EL (cell line): ENCODE measurements around the gene POU5F2.

Source experiments
- DNase-seq: peaks from one replicate; pipeline ENCODE4 v3.0.0-alpha.2; 2016

POU5F2 gene, protein sequence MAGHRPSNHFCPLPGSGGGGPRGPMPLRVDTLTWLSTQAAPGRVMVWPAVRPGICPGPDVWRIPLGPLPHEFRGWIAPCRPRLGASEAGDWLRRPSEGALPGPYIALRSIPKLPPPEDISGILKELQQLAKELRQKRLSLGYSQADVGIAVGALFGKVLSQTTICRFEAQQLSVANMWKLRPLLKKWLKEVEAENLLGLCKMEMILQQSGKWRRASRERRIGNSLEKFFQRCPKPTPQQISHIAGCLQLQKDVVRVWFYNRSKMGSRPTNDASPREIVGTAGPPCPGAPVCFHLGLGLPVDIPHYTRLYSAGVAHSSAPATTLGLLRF

DNA sequence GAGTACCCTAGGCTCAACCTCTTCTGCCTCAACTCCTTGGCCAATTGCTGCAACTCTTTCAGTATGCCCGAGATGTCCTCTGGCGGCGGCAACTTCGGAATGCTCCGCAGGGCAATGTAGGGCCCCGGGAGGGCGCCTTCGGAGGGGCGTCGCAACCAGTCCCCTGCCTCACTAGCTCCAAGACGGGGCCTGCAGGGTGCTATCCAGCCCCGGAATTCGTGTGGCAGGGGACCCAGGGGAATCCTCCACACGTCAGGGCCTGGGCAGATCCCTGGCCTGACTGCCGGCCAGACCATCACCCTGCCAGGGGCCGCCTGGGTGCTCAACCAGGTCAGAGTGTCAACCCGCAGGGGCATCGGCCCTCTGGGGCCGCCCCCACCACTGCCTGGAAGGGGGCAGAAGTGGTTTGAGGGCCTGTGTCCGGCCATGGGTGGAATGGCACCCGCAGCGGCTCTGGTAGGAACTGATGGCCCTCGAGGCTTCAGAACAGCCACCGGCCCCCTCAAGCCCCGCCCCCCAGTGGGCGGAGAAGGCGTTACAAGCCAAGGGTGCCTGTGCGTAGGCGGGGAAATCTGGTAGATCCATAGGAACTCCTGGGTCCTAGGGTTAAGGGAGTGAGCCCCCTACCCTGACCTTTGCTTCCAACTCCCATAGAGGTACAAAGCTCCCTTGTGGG, at the start of gene POU5F2:
Gene POU5F2 (minus strand): TSS at position 465 of the 676 bp plus-strand sequence. CDS start 37 bp downstream, at position 428.
- no peak for DNase-seq

DNA sequence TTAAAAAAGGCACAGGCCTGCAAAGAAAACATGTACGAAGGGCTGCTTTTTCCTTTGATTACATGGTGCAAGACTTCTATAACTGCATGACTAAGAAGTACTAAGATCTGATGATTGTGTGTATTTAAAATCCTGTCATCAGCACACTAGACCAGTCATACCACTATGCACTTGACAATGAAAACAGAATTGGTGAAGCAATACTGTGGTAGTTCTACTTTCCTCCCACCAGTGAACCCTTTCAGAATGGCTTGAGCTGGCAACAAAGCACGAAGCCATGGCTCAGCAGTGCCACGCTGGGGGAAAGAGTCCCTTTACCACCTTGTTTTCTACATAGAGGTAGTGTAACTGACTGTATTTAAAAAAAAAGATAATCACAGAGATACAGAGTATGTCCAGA, 49.0 kb upstream of the POU5F2 start:
- no peak for DNase-seq

DNA sequence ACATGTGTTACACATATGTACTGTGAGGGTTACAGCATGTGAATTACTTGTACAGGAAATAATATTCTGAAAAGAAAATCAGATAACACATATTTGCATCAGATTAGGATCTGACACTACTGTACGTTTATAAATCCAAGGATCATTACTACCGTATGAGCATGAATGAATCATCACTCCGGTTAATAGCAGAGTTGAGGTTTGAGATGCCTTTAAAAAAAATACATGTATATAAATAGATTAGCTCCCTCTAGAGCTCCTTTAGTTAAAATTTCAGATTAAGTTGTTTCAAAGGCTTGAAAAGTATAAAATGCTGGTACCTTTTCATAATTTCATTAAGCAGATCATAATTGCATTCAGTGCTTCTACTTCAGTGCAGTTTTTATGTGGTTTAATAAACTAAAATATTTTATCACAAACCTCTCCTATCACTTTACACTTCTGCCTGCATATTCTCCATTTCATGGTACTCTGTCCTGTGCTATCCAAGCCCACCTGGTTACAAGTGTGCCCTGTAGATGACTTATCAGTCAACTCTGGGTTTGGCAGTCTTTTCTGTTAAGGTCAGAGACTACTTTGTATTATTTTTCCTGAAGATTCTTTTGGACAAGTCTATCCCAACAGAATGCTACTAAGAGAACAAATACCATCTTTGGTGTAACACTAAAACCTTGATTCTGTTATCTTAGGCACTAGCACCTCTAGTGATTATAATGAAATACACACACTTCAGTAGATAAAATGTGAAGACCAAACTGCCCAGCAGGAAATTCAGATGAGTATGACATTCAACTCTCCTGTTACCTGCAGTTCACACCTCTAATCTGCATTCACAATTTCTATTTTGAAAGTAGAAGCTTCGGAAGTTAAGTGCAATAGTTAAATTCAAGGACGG, 48.0 kb upstream of the POU5F2 start:
- peak; percentile 76 for DNase-seq

DNA sequence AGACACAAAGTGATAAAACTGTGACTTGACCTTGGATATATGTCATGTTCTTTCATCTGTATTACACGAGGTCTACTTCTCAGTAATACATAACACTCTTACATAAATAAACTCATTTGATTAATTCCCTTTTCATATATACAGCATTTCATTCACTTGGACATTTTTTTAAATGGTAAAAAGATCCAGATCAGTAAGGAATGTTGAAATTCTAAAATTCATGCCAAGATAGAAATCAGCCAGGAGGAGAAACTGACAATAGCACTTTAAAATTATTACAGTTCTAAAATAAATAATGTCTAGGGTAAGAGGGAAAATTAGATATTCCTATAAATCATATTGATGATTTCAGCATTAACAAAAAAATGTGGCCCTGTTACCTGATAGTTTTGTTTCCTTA, 46.2 kb upstream of the POU5F2 start:
- no peak for DNase-seq

DNA sequence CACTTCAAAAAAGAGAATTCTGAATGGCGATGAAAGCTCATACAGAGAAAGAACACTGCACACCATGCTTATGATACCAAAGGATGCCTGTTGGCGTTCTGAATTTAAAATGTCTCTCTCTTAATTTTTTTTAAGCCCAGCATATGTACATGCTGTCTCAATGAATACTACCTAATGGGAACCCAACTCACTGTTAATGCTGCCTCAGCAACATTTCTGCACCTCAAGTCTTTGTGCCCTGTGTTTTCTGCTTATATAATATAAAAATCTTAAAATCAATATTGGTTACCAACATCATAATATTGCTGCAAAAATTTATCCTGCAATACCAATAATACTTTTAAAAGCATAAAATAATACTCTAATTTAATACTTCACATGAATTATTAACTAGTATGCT, 44.1 kb upstream of the POU5F2 start:
- DNase-seq: no peak

DNA sequence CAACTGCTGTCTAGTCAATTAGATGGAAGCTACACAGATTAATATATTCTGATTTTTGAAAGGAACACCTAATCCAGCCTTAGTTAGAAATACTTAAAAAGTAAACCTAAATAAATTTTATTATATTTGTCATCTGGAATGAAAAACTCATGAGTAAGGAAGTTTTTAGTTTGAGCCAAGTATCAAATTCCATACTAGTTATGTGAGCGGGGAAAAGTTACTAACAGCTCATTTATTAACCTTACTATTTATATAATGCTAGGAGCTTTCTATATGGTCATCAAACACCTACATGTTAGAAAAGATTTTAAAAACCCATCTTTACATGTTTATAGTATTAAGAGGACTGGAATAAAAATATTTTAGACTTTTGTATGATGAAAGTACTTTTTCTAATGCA, 41.6 kb upstream of the POU5F2 start:
- peak; percentile 7 for DNase-seq

DNA sequence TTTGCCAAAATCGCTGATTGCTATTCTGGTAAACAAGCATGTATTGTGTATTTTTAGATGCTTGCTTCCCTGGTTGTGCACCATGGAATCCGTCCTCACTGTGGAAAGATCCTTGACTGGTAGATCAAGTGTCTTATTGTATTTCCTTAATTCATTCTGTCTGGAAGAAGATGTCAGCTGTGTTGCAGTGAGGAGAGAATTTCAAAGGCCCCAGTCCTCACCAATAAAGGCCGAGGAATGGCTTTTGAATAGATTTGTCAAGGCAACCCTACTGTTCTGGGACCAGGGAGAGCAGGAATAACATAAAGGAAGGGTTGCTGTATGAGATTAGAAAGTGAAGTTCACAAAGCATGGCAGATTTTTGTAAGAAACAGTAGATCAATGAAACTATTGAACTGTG, 36.2 kb upstream of the POU5F2 start:
- no peak for DNase-seq

DNA sequence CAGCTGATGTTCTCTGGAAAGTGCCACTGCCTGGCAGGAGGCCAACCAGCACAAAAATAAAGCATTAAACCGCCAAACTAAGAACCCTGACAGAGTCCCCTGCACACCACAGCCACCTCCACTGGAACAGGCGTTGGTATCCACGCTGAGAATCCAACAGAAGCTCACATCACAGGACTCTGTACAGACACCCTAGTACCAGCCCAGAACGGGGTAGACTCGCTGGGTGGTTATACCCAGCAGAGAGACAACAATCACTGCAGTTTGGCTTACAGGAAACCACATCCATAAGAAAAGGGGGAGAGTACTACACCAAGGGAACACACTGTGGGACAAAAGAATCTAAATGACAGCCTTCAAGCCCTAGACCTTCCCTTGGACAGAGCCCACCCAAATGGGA, 15.0 kb upstream of the POU5F2 start:
- DNase-seq: no peak

DNA sequence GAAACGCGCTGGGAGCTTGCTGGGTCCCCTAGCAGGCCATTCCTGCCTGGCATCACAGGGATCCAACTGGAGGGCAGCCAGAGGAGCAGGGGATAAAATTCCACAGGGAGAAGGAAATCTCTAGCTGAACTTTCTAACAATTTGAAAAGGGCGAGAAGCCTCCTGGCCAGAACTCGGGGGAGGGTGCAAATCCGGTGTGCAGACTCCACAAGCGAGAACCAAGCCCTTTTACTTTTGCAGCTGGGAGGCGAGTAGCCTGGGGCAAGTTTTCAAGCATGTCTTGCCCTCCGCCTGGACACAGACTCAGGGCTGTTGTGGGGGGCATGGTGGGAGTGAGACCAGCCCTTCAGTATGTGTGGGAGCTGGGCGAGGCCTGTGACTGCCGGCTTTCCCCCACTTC, 14.3 kb upstream of the POU5F2 start:
- no peak for DNase-seq

DNA sequence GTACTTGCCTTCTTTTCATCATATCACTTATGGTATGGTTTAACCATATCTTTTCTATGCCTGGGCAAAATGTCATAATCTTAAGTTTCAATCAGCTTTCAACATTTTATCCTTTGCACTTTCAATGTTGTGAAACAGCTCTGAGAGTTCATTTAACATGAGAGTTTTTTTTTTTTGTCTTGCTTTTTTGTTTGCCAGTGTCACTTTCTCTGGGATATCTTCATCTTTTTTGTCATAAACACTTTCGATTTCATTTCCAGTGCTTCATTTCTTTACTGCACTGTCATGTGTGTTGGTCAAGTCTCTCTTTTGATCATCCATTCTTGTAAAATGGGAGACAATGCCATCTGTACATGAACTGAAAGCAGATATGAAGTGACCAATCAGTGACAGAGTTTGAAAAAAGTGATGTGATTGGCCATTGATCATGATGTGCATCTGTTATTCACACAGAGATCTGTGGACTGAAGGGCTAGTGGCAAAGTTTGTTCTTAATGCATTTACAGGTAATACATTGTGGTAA, 7.5 kb upstream of the POU5F2 start:
- DNase-seq: no peak

DNA sequence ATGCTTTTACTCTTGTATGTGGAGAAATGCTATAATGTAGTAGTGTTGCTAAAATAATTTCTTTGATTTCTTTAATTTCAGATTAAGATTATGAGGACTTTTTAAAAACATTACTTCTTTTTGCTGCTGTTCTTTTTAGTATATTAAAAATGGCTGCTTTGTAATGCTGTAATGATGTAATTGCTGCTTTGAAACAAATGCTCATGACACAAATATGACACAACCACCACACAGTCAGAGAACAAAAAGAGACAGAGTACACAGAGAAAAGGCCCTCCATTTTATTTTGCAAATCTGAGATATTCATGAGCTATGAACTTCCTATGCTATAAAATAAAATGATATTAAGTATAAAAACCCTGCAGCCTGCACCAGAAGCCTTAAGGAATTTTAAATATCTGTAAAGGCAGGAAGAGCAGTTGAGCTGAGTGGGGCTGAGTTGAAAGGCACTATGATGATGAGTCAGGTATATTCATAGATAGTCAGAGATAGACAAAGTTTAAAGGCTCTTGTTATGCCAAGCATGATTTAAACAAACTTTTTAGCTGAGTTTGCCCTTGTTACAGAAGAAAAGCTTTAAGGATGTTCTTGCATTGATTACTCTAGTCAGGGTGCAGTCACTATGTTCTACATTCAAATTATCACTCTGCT, 5.1 kb upstream of the POU5F2 start:
- DNase-seq: peak; percentile 56

DNA sequence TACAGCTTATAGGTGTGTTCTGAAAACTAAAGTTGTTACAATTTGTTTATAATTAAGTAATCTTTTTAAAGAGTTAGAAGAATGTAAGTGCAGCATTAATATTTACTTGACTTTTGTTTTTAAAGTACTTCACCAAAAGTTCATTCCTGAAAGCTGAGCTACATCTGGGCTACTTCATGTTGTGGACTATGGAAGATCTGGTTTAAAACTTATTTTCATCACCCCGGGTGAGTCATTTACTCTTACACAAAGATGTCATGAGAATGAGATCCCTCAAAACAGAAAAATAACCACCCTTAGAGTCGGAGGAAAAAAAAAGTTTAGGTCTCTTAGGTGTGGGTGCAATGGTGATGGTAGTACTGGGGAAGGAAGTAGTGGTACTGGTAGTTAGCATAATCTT, 5.1 kb downstream of the POU5F2 start:
- no peak for DNase-seq

DNA sequence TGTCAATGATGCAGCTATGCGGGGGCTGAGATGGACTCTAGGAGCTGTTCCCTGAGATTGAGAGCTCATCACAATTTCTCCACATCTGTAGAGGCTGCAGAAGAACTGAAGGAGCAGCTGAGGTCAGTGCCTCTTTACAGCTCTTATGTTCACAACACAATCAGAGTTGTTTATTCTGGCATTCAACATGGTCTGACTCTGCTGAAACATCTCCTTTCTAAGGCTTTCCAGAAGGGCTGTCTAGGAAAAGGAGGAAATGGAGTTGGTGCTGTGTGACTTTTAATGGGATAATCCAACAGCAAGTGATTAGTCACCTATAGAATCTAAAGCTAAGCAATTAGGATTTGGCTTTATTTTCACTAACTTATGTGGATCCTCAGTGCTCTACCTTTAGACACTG, 6.0 kb downstream of the POU5F2 start:
- DNase-seq: no peak

DNA sequence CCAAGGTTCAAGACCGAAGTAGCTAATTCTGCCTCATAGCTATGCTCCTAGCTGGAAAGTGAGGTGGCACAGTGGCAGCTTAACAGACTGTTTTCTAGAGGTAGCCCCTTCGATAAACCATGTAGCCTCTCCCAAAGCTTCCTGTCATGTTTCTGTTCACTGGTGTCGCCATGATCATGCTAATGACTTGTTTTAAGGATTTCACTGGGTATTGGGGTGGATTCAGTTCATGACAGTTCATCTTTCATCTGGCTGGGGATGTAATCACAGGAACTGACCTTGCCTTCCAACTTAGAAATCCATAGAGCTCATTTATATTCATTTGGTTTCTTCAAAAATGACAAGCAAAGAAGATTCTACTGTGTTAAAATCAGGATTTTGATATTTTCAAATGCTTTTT, 9.4 kb downstream of the POU5F2 start:
- no peak for DNase-seq

DNA sequence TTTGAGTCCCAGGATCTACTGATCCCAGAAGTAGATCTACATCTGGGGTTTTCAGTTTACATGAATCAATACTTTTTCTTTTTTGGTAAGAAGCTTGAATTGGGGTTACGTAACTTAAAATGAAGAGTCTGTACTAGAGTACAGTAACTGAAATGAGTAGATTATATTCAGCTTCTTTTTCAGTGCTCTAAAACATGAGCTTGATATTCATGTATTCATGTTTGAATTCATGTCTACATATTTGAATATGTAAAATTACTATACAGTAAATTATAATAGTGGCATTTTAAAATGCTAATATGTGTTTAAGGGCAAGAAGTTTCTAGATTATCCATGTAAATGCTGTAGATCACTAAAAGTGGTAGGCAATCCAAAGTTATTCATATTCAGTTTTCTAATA, 14.8 kb downstream of the POU5F2 start:
- no peak for DNase-seq

DNA sequence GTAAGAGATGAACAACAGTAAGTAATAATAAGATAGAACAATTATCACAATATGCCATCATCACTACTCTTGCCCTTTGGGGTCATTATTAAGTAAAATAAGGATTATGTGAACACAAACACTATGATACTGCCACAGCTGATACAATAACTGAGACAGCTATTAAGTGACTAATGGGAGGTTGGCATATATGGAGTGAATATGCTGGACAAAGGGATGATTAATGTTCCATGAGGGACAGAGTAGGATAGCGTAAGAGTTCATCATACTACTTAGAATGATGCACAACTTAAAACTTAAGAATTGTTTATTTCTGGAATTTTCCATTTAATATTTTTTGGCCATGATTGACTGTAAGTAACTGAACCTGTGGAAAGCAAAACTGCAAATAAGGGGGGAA, 16.6 kb downstream of the POU5F2 start:
- no peak for DNase-seq

DNA sequence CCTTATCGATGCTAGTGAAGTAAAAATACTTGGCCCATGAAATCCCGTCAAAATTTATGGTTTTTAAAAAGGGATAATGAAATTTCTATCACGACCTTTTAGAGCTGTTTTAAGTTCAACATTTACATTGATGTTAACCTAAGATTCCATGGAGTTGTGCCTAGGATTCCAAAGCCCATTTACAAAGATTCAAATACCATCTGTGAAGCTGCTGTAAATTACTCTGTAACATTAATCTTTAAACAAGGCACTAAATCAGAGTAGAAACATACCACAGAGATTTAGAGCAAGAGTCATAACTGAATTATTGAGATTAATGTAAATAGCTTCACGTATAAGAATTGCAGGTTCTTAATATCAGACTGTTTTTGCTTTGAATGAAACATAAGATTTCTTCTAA, 17.7 kb downstream of the POU5F2 start:
- DNase-seq: no peak

DNA sequence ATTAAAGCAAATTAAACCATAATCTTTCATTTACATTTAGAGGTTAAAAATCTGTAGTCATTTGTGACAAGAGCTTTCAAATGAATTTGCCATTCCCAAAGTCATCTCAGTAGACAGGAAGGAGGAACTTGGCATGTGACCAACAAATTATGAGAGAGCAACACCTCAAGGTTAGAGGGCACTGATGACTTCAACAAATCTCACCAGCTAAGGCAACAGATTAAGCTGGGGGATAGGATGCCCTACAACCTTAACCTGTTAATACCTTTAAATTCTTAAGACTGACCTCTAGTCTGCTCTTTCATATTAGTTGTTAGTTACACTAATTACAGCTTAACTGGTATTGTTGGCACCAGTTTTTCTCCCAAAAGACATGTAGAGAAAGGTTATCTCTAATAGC, 18.4 kb downstream of the POU5F2 start:
- peak; percentile 67 for DNase-seq

DNA sequence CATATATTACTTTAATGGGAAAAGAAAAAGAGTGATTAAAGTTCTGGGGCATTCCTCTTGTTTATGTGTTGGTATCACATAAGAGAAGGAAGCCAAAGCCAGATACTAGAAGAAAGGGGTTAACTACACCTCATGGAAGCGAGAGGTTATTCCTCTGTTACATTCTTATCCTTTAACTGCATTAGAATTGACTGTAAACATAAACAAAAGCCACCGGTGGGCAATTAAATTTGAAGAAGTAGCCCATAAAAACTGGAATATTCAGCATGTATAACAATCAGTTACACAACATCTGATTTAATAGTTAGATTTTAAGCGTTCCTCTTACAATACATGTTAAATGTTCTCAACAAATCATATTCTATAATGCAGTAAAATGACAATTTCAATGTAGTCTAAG, 18.8 kb downstream of the POU5F2 start:
- no peak for DNase-seq

DNA sequence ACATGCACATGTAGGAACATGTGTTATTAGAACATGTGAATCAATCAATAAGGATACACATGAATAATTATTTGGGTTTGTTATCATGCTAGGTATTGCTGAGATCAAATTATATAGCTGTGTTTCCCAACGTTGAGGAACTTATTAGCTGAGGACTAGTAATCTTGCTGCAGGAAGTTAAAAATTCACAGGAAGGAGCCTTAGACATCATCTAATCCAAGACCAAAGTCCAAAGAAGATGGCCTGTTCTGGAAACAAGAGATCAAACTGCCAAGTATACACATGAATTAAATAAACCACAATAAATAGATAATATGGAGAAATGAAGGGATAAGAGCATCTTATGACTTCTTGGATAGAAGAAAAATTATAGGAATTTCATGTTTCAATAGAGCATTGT, 19.9 kb downstream of the POU5F2 start:
- no peak for DNase-seq

DNA sequence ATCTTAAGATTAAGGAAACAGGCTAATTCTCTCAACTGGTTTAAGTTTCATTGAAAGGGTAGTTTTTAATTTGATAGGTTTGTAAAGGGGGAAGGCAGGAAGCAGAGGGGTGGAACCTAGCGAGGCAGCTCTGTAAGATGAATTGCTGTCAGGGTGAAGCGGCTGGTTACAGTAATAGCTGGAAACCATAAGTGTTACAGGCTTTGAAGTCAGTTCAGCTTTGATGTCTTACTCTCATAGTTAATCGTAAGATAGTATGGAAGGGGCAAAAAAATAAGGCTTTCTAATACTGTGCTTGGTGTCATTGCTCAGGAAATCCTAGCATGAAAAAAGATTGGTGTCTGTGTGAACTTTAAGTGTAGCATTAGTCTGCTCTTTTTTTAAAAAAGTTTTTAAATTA, 20.3 kb downstream of the POU5F2 start:
- DNase-seq: no peak

DNA sequence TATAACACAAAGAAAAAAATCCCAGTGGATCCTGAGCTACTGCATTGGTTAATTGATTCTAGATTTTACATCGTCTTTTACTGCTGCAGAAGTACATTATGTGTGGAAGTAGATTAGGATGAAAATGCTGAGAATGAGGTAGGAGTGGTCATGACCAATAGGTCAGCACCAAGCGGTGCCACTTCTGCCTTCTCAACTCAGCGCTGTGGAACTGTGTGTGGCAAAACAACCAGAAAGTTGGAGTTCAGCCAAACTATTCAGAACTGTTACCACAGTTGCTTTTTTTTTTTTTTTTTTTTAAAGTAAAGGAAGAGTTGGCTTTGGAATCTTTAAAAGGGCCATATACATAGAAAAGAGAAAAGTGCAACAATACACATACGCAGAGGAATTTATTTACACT, 24.2 kb downstream of the POU5F2 start:
- no peak for DNase-seq

DNA sequence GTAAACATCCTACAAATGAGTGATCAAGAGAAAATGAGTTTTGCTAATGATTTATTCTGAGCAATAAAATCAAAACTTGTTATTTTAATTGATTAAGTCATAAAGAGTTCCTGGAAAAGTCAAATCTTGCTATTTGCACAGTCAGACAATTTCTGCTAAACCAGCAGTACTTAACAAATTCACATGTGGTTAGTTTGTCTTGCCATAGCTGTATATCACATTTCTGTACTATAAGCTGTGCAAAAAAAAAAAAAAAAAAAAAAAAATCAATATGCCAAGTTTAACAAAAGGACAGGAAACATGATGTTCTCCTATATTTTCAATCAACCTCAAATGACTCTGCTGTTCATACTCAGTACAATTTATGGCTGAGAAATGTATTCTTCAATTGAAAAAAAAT, 24.9 kb downstream of the POU5F2 start:
- DNase-seq: no peak
